Stimulated activated naive CD8-positive, alpha-beta T cell treated with anti-CD3 and anti-CD28 coated beads, Interleukin-15, Interleukin-2, amounts not matched to agents 100 U/mL and 50 U/mL, for 24 hours (primary cell): ENCODE data around the gene NR2C2AP.
A peak's percentile ranks its signal among the peaks of the same experiment; 100 is the strongest.
"Not testable (repeated sequence)": the region's sequence is repeated elsewhere in the genome, so short reads cannot be mapped to it uniquely, and the experiment has no call there.

Source experiments
- ATAC-seq: fragments of 150-1000 bp; cut with Tn5 transposase; one replicate; pipeline ENCODE4 v1.10.0; 2021
- DNase-seq: peaks from one replicate; pipeline ENCODE4 v3.0.0; 2021

NR2C2AP gene

GRCh38 chr19:19181488-19181998 lies 21.7 kb downstream of the NR2C2AP start:
- no peak for DNase-seq
- no peak for ATAC-seq

GRCh38 chr19:19179548-19180441 lies 23.4 kb downstream of the NR2C2AP start:
- DNase-seq (no peak), ATAC-seq (peak; percentile 11)

DNA sequence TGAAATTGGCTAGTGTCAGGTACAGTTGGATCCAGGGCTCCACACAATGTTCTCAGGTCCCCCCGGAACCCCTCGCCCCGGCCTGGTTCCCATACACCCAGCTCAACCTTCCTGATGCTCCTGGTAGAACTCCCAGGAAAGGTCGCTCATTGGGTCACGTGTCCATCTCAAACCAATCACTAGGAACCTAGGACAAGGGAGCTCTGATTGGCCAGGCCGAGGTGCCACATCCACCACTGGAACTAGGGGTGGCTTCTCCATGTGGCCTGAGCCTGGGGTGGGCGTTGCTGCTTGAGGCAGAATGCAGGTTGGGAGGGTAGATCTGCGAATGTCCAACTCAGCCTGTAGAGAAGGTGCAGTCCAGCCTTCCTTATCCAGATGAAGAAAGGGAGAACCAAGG lies 26.3 kb downstream of the NR2C2AP start:
- ATAC-seq (no peak), DNase-seq (no peak)

DNA sequence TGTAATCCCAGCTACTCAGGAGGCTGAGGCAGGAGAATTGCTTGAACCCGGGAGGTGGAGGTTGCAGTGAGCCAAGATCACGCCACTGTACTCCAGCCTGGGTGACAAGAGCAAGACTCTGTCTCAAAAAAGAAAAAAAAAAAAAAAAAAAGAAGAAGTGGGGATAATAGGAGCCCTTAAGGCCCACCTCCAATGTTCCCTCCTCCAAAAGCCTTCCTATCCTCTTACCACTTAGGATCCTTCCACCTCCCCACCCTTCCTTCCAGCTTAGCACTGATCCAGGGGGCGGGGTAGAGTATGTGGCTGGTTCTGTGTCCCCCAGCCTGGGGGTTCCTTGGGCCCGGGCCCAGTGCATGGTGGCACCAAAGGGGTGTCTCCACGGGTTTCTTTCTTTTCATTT lies 30.0 kb downstream of the NR2C2AP start:
- not testable (repeated sequence) for ATAC-seq, DNase-seq

DNA sequence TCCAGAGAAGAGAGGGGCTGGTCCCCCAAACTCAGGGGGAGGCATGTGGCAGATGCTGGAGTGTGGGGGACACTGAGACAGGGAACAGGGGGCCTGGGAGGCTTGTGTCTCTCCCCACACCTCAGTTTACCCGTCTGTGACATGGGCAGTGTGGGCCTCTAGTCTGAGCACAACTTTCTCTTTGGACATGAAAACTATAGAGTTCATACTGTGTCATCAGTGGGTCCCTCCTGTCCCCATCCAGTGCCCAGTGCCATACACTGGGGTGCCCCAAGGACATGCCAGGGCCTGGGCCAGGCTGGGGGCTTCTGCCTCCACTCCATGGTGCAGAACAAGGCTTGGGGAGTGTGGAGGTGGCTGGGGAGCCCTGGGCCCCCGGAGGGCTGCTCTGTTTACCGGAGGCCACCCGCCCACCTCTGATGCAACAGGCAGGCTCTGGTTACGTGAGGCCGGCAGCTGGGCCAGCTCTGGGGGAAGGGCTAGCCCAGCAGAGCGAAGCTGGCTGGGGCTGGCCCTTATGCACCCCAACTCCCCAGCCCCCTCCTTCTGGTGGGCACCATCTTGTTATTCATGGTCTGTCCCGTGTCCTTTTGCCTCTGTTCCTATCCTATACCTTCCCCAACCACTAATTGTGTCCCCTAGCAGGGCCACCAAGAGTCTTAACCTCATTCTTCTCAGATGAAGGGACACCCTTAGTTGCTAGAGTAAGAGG lies 31.2 kb downstream of the NR2C2AP start:
- no peak for DNase-seq

GRCh38 chr19:19170873-19171672 lies 32.1 kb downstream of the NR2C2AP start:
- DNase-seq (no peak), ATAC-seq (no peak)

More for the DNA sequence above, 31.2 kb downstream of the NR2C2AP start:
- no peak for ATAC-seq

DNA sequence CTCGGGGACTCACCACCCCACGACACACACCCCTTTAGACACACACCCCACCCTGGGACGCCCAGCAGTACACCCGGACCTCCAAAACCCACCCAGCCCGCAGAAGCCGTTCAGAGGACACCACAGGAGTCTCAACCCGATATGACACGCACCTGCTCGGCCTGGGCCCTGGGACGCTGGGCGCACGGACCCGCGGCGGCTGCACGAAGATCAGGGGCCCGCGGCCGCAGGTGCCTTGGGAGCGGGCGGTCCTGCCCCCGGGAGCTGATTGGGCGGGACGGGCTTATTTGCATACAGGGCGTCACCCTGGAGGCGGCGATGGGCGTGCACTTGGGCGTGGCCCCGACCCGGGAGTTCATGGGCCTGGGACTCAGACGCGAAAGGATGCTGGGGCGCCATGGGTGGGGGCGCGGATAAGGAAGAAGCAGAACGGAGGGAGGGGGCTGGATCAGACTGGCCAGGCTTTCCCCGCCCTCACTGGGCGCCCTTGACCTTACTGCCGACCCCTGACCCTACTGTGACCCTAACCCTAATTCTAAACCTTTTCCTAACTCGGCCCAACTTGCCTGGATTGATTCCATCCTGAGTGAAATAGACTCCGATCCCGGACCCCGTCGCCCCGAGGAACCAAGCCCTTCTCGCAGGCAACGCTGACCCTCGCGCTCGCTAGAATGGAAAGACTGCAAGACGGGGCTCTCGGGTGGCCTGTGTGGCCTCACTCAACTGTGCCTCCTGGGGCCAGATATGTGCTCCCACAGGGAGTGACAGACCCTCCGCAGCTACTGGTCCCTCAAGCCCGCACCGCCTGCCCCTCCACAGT lies 33.0 kb downstream of the NR2C2AP start, which contains the start of gene MEF2B:
TSS of gene MEF2B (minus strand) at position 211 of the 820 bp plus-strand sequence. CDS start 19,528 bp downstream, outside the sequence.
- peak; percentile 81 for DNase-seq
- ATAC-seq = peak; percentile 84

GRCh38 chr19:19169236-19170052 lies 33.8 kb downstream of the NR2C2AP start:
- no peak for DNase-seq
- no peak for ATAC-seq

DNA sequence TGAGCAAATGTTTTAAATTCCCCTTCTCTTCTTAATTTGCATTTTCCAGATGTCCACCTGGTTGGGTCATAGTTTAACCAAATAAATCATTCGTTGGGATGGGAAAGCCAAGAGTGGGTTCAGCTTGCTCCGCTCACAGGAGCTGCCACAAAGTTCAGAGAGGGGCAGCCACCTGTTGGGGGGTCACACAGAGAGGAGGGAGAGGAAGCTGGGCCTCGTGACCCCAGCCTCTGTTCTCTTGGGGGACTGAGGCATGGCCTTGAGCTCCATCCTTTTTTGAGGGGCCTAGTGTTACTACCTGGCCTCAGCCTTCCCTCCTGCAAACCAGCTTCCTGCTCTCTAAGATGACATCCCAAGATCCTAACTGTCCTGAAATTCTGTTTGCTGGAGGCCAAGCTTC lies 35.6 kb downstream of the NR2C2AP start:
- no peak for ATAC-seq
- no peak for DNase-seq

- DNase-seq (no peak), ATAC-seq (no peak)
Measured at GRCh38 chr19:19165396-19165795, 37.8 kb downstream of the NR2C2AP start.

GRCh38 chr19:19162495-19162894 lies 40.7 kb downstream of the NR2C2AP start:
- no peak for ATAC-seq
- DNase-seq = no peak

- DNase-seq (peak; percentile 18), ATAC-seq (no peak)
Measured at GRCh38 chr19:19160461-19161035, 42.7 kb downstream of the NR2C2AP start.

DNA sequence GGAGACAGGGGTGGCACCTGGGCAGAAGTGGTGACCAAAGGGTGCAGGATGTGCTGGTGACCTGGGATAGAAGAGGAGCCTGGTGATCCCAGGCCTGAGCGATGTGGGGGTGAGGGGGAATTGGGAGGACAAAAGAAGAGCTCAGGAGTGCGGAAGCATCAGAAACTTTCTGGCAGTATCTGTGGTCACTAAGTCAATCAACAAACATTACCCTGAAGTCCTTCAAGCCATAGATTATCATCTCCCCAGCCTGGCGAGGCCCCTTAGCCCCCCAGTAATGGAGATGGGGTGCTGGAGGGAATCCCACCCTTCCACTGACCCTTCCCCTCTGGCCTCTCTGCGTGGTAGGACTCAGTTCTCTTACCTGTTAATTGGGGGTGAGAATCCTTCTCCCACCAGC lies 43.7 kb downstream of the NR2C2AP start:
- no peak for ATAC-seq
- no peak for DNase-seq

GRCh38 chr19:19157808-19158207 lies 45.4 kb downstream of the NR2C2AP start:
- ATAC-seq = no peak

GRCh38 chr19:19155495-19156219 lies 47.6 kb downstream of the NR2C2AP start:
- DNase-seq = no peak
- ATAC-seq = no peak

More at GRCh38 chr19:19157808-19158207, 45.4 kb downstream of the NR2C2AP start:
- DNase-seq = no peak

DNA sequence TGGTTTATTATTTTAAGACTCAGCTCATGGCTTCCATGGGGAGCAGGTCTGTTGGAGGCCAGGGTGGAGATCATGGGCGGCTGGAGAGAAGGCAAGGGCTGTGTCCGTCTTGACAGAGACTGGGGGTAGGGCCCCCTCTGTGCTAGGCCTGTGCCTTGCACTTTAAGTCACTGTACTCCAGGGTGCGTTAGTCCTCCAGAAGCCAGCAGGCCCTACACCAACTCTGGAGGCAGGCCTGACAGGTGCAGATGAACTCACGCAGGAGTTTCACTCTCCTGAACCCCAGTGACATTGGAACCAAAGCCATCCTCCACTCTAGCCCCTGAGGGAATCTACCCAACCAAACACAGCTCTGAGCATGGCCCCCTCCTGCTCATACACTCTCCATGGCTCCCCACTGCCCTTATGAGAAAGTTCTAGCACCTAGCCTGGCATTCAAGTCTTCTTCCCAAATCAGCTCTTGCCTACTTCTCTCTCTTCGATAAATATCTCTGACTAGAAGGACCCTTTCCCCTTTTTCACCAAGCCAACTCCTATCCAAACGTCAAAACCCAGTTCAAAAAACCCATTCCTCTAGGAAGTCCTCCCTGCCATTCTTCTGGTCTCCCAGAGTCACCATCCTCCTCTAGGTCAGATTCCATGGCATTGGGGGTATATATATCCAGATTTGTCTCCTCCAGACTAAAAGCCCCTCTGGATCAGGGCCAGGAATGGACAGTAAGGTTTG lies 48.3 kb downstream of the NR2C2AP start:
- DNase-seq = no peak
- no peak for ATAC-seq

DNA sequence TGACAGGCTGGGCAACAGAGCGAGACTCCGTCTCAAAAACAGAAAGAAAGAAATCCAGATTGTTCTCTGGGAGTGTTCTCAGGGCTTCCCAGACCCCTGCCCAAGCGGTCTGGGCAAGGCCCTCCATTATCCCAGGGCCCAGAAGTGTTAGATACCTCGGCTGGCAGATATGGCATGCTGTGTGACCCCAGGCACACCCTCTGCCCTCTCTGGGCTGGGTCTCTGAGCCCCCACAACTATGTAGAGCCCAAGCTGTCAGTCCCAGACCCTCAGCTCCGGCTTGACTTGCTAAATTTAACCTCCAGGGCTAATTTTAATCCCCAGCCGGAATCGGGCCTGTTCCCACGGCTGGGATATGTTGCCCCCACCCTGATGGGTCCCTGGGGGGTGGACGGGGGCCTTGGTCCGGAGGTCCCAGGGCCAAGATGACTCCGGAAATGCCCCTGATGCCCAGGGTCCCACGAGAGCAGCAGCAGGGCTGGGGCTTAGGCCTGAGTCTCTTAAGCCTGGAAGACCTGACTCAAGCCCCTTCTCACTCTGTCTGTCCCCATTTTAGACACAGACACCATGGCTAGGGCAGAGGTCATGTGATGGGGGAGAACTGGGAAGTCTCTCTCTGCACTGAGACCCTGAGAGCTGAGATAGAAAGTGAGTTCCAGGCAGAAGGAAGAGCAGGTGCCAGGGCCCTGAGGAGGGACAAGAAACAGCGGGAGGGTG lies 50.4 kb downstream of the NR2C2AP start:
- ATAC-seq = no peak
- no peak for DNase-seq

DNA sequence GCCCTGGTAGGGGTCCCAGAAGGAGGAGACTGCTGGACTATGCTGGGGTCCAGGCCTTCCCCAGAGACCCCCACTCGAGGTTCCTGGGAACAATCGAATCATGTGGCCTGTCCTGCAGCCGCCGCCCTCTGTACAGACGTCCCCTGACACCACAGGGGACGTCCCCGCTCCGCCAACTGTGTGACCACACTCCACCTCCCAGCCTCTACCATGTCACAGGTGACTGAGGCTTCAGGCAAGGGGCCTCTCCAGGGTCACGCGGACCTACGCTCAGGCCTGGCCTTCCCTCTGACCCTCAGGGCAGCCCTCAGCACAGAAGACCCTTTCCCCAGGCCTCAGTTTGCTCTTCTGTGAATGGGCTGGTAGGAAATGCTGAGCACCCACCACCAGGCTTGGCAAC lies 51.8 kb downstream of the NR2C2AP start:
- no peak for DNase-seq
- no peak for ATAC-seq
